GM21423 (cell line): ENCODE measurements around the gene ZRANB1.

Experiments
- ATAC-seq: cut with Tn5 transposase; IDR thresholded peaks from one replicate; pipeline ENCODE4 v1.9.1; 2021; ENCODE audit warnings: mild to moderate bottlenecking, moderate library complexity; ENCODE audit not compliant: unreplicated experiment

Gene ZRANB1

DNA sequence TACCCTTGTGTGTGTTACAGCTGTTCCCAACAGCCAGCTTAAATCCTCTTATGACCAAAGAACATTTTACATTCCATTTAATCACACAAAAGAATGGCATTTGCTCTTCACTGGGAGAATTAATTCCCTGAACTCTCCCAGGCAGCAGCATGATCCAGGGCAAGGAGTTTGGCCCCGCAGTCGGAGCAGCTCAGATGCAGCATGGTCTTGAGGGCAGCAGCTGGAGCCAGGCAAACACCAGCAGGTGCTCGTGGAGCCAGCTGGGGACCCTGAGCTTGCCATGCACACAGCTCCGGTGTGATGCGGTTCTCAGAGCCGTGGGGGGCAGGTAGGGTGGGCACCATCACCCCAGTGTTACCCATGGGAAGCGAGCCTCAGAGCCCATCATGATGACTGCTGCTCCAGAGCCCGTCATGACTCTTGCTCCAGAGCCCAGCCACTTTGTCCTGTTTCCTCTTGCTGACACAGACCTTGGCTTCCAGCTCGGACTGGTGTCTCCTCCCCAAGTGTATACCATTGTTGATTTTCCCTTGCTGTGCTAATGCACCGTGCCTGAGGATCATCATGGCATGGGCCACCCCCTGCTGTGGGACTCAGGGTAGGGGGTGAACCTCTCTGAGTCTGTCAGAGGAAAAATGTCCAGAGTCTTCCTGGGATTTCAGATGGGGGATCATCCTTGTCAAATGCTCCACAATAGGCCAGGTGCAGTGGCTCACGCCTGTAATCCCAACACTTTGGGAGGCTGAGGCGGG lies 75.8 kb downstream of the ZRANB1 start:
- no peak for ATAC-seq

DNA sequence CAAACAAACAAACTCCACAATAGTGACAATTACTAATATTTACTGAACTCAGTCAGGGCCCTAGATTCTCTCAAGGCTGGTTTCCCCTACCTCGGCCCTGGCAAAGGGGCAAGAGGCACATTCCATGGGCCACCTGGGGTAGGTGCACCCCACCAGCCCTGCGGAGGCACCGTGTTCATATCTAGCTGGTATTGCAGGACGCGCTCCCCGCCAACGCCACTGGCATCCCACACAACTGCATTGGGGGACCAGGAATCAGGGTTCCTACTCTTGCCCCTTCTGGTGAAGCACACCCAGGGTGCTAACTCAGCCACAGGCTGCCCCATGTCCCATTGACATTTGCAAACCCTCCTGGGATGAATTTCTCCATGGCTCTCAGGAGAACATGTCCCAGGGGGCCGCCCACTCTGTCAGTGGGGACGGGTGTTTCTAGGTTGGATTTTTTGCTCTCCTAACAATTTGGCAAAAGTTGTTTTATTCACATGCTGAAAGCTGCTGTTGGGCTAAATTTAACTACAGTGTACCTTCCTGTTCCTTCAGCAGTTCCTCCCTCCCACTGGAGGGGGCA lies 76.7 kb downstream of the ZRANB1 start:
- ATAC-seq, result no peak

DNA sequence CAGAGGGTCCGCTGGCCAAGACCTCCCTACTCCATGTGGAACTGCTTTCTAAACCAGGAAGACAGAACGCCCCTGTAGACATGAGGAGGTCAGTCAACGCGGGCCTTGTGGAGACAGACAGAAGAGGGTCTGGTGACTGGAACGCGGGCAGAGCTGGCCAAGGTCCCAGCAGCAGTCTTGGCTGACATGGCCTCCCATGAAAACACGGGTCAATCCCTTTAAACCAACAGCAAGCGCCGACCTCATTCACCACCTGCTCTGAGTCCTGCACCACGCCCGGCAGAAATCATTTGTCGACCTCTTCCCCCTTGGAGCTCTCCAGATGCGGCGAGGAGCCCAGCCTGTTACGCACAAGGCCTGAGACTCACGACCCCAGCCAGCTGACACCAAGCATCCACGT lies 78.5 kb downstream of the ZRANB1 start:
- no peak for ATAC-seq

DNA sequence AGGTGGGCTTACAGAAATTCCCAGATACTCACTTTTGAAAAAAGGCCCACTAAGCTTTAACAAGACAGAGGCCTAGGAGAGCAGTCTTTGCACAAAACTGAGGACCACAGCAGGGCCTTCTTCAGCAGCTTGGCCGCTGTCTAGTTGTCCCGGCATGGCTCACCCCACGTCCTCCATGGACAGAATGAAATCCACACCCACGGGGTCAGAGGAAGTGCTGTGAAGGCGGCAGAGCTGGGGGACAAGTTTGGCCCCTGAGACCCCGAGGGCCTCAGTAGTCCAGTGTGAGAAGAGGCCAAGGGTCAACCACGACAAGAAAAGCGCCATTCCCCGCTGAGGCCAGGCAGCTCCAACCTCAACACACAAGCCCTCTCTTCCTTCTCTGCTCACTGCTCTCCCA lies 78.9 kb downstream of the ZRANB1 start:
- ATAC-seq, result no peak

- ATAC-seq, result no peak
Measured at GRCh38 chr10:125021686-125022344, 79.9 kb downstream of the ZRANB1 start.

GRCh38 chr10:125022671-125023070 lies 80.7 kb downstream of the ZRANB1 start:
- no peak for ATAC-seq

DNA sequence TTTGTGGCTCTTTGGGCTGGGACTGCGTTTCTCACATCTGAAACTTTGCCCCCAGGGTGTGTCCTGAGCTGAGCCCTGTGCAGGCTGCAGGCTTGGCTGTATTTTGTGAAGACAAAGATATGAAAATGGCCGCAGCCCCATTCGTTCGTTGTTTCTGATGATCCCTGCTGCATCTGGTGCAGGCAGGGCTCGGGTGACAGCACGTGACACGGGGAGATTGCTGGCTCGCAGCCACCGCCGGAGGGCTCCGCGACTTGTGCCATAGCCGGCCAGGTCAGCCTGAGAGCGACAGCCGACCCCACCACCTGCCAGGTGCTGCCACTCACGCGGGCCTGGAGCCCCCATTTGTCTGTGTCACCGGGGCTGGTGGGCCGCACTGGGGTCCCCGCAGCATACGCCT lies 81.3 kb downstream of the ZRANB1 start:
- no peak for ATAC-seq

DNA sequence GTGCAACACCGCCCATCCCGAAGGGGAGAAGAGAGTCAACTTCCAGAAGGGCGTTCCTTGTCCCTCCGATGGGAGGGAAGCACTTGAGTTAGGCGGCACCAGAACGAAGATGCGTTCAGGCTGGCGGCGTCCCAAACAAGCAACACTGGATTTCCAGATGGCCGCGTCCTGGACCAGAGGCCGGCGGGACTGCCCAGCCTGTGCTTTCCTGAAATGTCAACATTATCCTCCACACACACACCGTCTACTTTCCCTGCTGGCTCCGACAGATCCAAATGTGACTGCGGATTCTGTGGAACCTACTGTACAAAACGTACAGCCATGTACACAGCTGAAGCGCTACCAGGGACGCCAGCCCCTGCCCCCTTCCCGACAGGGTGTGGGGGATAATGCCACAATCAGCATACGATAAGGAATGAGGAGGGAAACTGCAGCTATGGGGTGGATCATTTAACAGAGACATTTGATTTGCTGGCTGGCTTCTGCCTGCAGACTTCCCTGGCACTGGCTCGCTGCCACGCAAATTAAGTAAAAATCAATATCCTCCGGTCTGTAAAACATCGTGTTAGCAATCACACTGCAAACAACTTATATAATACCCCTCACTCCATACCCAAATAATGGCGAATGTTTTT lies 82.1 kb downstream of the ZRANB1 start:
- ATAC-seq, result no peak

DNA sequence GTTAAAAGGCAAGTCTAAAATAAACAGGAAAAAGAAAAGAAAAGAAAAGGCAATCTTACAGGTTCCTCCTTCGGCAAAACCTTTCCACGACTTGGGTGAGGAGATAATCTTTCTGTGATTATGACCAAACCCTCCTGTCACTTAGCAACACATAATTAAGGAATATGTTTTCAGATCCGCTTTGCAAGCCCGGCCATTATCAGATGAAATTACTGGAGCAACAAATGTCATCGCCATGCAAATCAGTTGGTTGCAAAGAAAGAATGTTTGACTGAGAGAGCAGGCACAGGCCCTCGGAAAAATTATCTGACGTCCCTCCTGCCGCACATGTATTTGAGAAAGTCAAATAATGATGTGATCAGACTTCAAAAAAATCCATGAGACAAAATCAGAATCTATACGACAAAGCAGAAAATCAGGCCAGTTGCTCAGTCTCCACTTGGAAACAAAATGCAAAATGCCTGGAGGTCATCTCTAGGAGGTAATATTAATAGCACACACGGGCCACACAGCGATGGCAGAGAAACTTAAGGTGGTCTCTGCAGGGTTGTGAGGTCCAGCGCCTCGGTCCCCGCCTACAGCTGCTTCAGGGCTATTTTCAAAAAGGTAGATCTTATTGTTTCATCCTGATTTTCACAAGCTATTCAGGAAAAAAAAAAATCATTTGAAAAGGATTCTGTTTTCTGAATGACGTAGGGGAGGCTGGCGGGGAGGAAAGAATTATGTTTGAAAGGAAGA lies 82.7 kb downstream of the ZRANB1 start:
- ATAC-seq, result no peak

DNA sequence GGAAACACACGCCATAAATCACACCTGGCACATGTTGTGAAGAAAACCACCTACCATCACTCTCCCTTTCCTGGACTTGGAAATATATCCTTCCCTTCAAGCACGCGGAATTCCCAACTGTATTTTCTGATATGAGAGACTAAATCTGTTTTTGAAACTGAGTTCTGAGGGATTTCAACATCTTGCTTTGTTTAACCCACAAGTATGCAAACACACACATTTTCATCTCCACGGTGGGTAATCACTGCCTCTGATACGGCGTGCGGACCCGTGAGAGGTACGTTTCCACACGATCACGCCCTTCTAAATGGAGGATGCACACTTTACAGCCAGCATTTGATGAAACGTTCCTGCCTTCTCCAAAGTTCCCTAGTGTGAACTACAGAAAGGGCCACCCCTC lies 83.4 kb downstream of the ZRANB1 start:
- ATAC-seq, result no peak

- ATAC-seq, result no peak
Measured at GRCh38 chr10:125026036-125026931, 84.4 kb downstream of the ZRANB1 start.

DNA sequence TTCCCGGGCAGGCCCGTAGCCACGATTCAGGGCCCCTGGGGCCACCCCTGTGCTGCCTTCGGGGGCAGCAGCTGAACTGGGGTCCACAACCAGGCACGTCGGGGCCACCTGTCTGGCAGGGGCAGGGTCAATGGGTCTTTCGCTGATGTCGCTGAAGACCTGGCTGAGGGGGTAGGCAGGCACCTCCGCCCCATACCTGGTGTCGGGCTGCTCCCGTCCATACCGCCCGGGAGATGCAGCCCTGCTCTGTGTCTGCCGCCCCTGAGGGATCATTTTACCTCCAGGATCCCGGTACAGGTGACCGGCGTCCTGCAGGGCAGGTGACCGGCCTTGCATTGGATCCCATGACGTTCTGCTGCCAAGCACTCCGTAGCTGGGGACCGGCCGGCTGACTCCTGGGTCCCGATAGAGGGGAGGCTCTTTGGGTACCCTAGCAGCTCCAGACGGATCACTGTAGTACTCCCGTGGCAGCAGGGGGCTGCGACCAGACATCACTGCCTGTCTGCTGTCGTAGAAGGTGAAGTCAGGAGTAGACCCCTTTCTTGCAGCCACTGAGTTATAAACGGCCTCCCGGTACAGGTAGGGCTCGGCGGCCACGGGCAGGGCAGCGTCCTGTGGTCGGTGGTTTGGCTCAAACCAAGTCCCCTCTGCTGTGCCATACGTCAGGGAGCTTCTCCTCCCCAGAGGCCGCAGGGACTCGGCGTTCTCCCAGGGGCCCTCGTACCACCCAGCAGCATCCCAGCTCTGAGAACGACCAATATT lies 85.2 kb downstream of the ZRANB1 start:
- ATAC-seq, result no peak

DNA sequence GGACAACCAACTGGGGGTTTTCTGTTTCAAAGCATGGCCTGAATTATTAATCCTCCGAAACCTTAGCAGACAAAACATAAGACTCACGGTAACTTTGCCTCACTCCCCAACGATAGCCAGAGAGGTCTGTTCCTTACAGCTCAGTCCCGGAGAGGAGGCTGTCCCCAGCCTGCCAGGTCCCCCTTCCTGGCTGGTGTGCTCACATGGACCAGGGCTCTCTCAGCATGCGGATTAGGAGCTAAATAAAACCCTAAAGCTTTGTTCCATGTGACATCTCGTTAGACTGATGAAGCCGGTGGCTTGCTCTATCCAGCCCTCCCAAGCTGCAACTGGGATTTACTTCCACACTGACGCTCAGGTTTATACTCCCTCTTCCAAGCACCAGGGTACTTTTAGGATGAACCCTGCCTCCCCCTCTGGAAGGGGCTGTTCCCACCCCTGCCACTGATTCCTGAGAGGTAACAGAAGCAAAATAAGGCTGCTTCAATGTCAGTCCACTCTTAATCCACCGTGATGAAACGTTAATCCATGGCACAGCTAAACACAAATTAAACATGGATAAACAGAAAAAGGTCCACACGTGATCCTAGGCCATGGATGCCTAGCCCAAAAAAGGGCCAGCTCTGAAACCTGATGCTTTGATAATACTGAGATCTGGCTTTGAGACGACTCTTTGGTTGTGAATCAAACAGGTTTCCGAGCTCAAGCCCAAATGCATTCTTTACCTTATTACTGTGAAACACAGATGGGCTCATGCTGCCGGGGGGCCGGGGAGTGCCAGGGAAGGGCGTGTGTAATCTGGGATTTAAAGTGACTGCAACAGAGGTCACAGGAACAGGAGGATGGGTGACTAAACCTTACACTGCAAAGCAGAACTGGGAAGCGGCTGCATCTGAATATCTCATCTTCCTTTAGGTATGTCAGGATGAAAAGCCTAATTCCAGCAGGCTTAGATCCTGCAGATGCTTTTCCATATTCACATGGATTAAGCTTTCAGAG lies 86.2 kb downstream of the ZRANB1 start:
- no peak for ATAC-seq

GRCh38 chr10:125029584-125030242 lies 87.8 kb downstream of the ZRANB1 start:
- ATAC-seq, result no peak

DNA sequence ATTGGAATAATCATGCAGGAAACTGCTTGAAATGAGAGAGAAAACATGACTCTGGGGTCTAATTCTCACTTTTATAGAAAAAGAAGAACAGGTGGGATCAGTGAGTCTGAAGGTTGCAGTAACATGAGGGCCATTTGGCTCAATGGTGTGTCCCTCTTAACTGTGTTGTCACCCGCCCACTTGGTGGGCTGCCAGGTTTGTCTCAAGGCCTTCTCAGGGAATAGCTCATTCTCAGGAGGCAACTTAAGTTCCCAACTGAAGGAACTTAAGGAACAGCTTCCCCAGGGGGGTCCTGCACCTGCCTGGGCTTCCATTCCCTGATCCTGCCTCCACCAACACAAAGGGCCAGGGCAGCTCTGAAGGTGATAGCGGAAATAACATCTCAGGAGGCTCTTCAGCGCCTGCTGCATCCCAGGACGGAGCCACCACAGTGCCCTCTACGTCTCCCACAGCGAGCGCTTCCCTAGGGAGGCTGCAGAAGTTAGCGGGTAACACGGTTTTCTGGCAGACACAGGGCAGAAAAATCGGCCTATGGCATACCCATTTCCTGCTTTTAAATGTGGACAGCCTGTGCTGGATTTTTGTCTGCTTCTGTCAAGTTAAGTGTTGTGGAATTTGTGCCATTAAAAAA lies 88.8 kb downstream of the ZRANB1 start:
- no peak for ATAC-seq

GRCh38 chr10:125032474-125033020 lies 90.6 kb downstream of the ZRANB1 start:
- no peak for ATAC-seq
